NT2/D1 (cell line): ENCODE data around the gene LRRC3.

Experiments
- DNase-seq: peaks from one replicate; pipeline ENCODE4 v3.0.0-alpha.2; 2011; ENCODE audit warnings: low read depth, low spot score
- H3K27me3 ChIP-seq: 2 replicates; pipeline ENCODE4 v1.6.0; 2011; ENCODE audit warnings: mild to moderate bottlenecking; ENCODE audit not compliant: insufficient read length, insufficient read depth
- H3K36me3 ChIP-seq: 2 replicates; pipeline ENCODE4 v1.6.1; 2011; ENCODE audit warnings: mild to moderate bottlenecking, low read length, mixed read lengths; ENCODE audit not compliant: insufficient read depth, insufficient read length
- H3K4me1 ChIP-seq: 2 replicates; pipeline ENCODE4 v1.5.1; 2011; ENCODE audit not compliant: insufficient read depth, insufficient read length
- H3K4me3 ChIP-seq: 2 replicates; pipeline ENCODE4 v1.5.1; 2011; ENCODE audit warnings: low read depth; ENCODE audit not compliant: insufficient read length
- H3K9ac ChIP-seq: 2 replicates; pipeline ENCODE4 v1.6.0; 2011; ENCODE audit warnings: low read depth; ENCODE audit not compliant: insufficient read length
- H3K9me3 ChIP-seq: 2 replicates; pipeline ENCODE4 v1.5.1; 2011; ENCODE audit warnings: mild to moderate bottlenecking, low read length; ENCODE audit not compliant: insufficient read depth
- SUZ12 ChIP-seq: IDR thresholded peaks from 2 replicates; pipeline ENCODE4 v1.6.1; 2011; ENCODE audit not compliant: insufficient read length, insufficient read depth; ENCODE audit errors: extremely low read depth
- YY1 ChIP-seq: IDR thresholded peaks from 2 replicates; pipeline ENCODE4 v1.6.1; 2011; ENCODE audit not compliant: insufficient read length, insufficient read depth
- ZNF274 ChIP-seq: IDR thresholded peaks from 2 replicates; pipeline ENCODE4 v1.6.1; 2011; ENCODE audit warnings: mild to moderate bottlenecking, low read depth, low read length

Gene LRRC3

GRCh38 chr21:44510109-44510507 is 54.8 kb downstream of the LRRC3 start:
- Histone ChIP-seq H3K27me3 (peaks cover 8% of the 10 kb centered on the region), H3K9me3 (no peaks in the 10 kb centered on the region), H3K36me3 (no peaks in the 10 kb centered on the region), H3K4me1 (peaks cover 21% of the 10 kb centered on the region), H3K9ac (peak overlapping the region; percentile 33), H3K4me3 (no peak overlapping the region)
- no peak for DNase-seq
- no peak for TF ChIP-seq SUZ12
- no peak for TF ChIP-seq YY1
- TF ChIP-seq ZNF274 = no peak

- H3K9me3 ChIP-seq = no peaks in the 10 kb centered on the region
- peak; percentile 70 for DNase-seq
- TF ChIP-seq ZNF274 = no peak
- peak overlapping the region; percentile 51 for H3K4me3 ChIP-seq
- peaks cover 8% of the 10 kb centered on the region for H3K27me3 ChIP-seq
- no peaks in the 10 kb centered on the region for H3K36me3 ChIP-seq
- H3K4me1 ChIP-seq = peaks cover 21% of the 10 kb centered on the region
- peak overlapping the region; percentile 57 for H3K9ac ChIP-seq
Observed at GRCh38 chr21:44510508-44511218, 55.4 kb downstream of the LRRC3 start.

- Histone ChIP-seq H3K4me1 (peaks cover 14% of the 10 kb centered on the region), H3K9me3 (no peaks in the 10 kb centered on the region), H3K36me3 (no peaks in the 10 kb centered on the region), H3K27me3 (peaks cover 8% of the 10 kb centered on the region), H3K9ac (peak overlapping the region; percentile 57), H3K4me3 (no peak overlapping the region)
- TF ChIP-seq SUZ12 (no peak), ZNF274 (no peak), YY1 (no peak)
- DNase-seq = no peak
Observed at GRCh38 chr21:44511219-44511937, 56.1 kb downstream of the LRRC3 start.
